ENCODE measurements around the gene DEGS2.

DEGS2 gene

GRCh38 chr14:100111931-100112704 lies 47.3 kb downstream of the DEGS2 start:
- ATAC-seq (ENCODE audit: insufficient read depth, low read depth) (no peak), DNase-seq (no peak)
- no peaks in the 10 kb centered on the region for H3K27me3 ChIP-seq (ENCODE audit: insufficient read depth, low read length, poor library complexity)
- H3K9me3 ChIP-seq (ENCODE audit: insufficient read depth, low read length, severe bottlenecking): no peaks in the 10 kb centered on the region
- H2AFZ ChIP-seq (ENCODE audit: low read depth, low read length): no peak overlapping the region
- peaks cover 98% of the 10 kb centered on the region for H3K36me3 ChIP-seq (ENCODE audit: insufficient read depth, low read length)
- peaks cover 95% of the 10 kb centered on the region for H4K20me1 ChIP-seq (ENCODE audit: insufficient read depth, low read length)
- no peak overlapping the region for H3K9ac ChIP-seq (ENCODE audit: low read depth, low read length)
- no peak overlapping the region for H3K4me2 ChIP-seq (ENCODE audit: insufficient read depth, low read length)
- no peak overlapping the region for H3K4me3 ChIP-seq (ENCODE audit: low read depth in 1 of 2, low read length in 2 of 2)
- TF ChIP-seq EZH2 (IDR thresholded peaks at IDR 0.05; ENCODE audit: borderline replicate concordance, low read depth, low read length, severe bottlenecking) (no peak), CTCF (IDR thresholded peaks at IDR 0.05; ENCODE audit: borderline replicate concordance, extremely low read depth, low read length, poor library complexity, severe bottlenecking) (no peak)
- H3K79me2 ChIP-seq (ENCODE audit: insufficient read depth, low read length): peaks cover 98% of the 10 kb centered on the region
- H3K4me1 ChIP-seq (ENCODE audit: insufficient read depth, low read length): peaks cover 5% of the 10 kb centered on the region
- H3K27ac ChIP-seq (ENCODE audit: low read length): peak overlapping the region; percentile 31; the same call in 1 of the 2 replicates

GRCh38 chr14:100110816-100111215 lies 48.6 kb downstream of the DEGS2 start:
- Histone ChIP-seq H3K4me3 (ENCODE audit: low read depth in 1 of 2, low read length in 2 of 2) (no peak overlapping the region), H3K4me1 (ENCODE audit: insufficient read depth, low read length) (peaks cover 16% of the 10 kb centered on the region), H3K9me3 (ENCODE audit: insufficient read depth, low read length, severe bottlenecking) (no peaks in the 10 kb centered on the region), H3K4me2 (ENCODE audit: insufficient read depth, low read length) (no peak overlapping the region), H3K9ac (ENCODE audit: low read depth, low read length) (no peak overlapping the region), H4K20me1 (ENCODE audit: insufficient read depth, low read length) (peaks cover 95% of the 10 kb centered on the region), H3K27me3 (ENCODE audit: insufficient read depth, low read length, poor library complexity) (no peaks in the 10 kb centered on the region), H2AFZ (ENCODE audit: low read depth, low read length) (no peak overlapping the region), H3K27ac (ENCODE audit: low read length) (peak overlapping the region; percentile 6; the same call in 1 of the 2 replicates), H3K79me2 (ENCODE audit: insufficient read depth, low read length) (peaks cover 98% of the 10 kb centered on the region), H3K36me3 (ENCODE audit: insufficient read depth, low read length) (peaks cover 98% of the 10 kb centered on the region)
- ATAC-seq (ENCODE audit: insufficient read depth, low read depth) (0 out of 3 replicates have a peak, but pooled peaks have one; percentile 7), DNase-seq (no peak)
- TF ChIP-seq CTCF (IDR thresholded peaks at IDR 0.05; ENCODE audit: borderline replicate concordance, extremely low read depth, low read length, poor library complexity, severe bottlenecking) (no peak), EZH2 (IDR thresholded peaks at IDR 0.05; ENCODE audit: borderline replicate concordance, low read depth, low read length, severe bottlenecking) (no peak)

GRCh38 chr14:100109594-100109955 lies 49.9 kb downstream of the DEGS2 start:
- TF ChIP-seq EZH2 (IDR thresholded peaks at IDR 0.05; ENCODE audit: borderline replicate concordance, low read depth, low read length, severe bottlenecking) (no peak), CTCF (IDR thresholded peaks at IDR 0.05; ENCODE audit: borderline replicate concordance, extremely low read depth, low read length, poor library complexity, severe bottlenecking) (no peak)
- peak overlapping the region; percentile 63 for H3K27ac ChIP-seq (ENCODE audit: low read length)
- ATAC-seq (ENCODE audit: insufficient read depth, low read depth) (no peak), DNase-seq (no peak)
- H4K20me1 ChIP-seq (ENCODE audit: insufficient read depth, low read length): peaks cover 96% of the 10 kb centered on the region
- no peaks in the 10 kb centered on the region for H3K27me3 ChIP-seq (ENCODE audit: insufficient read depth, low read length, poor library complexity)
- no peak overlapping the region for H2AFZ ChIP-seq (ENCODE audit: low read depth, low read length)
- peaks cover 97% of the 10 kb centered on the region for H3K36me3 ChIP-seq (ENCODE audit: insufficient read depth, low read length)
- H3K9me3 ChIP-seq (ENCODE audit: insufficient read depth, low read length, severe bottlenecking): no peaks in the 10 kb centered on the region
- H3K4me3 ChIP-seq (ENCODE audit: low read depth in 1 of 2, low read length in 2 of 2): no peak overlapping the region
- peaks cover 98% of the 10 kb centered on the region for H3K79me2 ChIP-seq (ENCODE audit: insufficient read depth, low read length)
- H3K4me2 ChIP-seq (ENCODE audit: insufficient read depth, low read length): no peak overlapping the region
- no peak overlapping the region for H3K9ac ChIP-seq (ENCODE audit: low read depth, low read length)
- peaks cover 28% of the 10 kb centered on the region for H3K4me1 ChIP-seq (ENCODE audit: insufficient read depth, low read length)
